Inferior parietal cortex (tissue), 1 donor: ENCODE results near the gene TMC4.
A peak's percentile ranks its signal among the peaks of the same experiment; 100 is the strongest.
"Not testable (repeated sequence)": the region's sequence is repeated elsewhere in the genome, so short reads cannot be mapped to it uniquely, and the experiment has no call there.

Experiments
- DNase-seq: peaks from one replicate; pipeline ENCODE4 v3.0.0-alpha.2; 2016; ENCODE audit errors: extremely low spot score

TMC4 gene

GRCh38 chr19:54204767-54205468 is 32.0 kb upstream of the TMC4 start:
- DNase-seq = no peak

DNA sequence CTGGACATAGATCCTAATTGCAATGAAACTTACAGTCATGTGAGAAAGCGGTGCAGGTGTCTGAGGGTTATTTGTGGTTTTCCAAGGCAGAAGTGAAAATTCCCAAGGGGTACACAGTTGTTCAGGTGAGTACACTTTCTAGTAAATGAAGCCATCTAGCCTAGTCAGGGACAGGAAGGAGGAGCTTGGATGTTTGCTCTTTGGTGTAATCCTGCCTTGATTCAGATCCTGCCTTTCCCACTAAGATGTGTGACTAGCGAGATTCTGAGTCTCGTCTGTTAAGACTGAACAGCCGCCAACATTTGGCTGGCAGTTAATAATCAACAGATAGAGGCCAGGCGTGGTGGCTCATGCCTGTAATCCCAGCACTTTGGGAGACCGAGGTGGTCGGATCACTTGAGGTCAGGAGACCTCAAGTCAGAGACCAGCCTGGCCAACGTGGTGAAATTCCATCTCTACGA is 30.2 kb upstream of the TMC4 start:
- no peak for DNase-seq

DNA sequence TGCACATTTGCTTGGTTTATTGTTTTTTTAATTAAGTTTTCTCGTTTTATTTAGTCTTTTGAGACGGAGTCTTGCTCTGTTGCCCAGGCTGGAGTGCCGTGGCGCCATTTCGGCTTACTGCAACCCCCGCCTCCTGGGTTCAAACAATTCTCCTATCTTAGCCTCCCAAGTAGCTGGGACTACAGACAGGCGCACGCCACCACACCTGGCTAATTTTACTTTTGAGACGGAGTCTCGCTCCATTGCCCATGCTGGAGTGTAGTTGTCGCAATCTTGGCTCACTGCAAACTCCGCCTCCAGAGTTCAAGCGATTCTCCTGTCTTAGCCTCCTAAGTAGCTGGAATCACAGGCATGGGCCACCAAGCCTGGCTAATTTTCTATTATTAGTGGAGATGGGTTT is 29.0 kb upstream of the TMC4 start:
- no peak for DNase-seq

- no peak for DNase-seq
These were observed 28.3 kb upstream of the TMC4 start for GRCh38 chr19:54201172-54201701.

DNA sequence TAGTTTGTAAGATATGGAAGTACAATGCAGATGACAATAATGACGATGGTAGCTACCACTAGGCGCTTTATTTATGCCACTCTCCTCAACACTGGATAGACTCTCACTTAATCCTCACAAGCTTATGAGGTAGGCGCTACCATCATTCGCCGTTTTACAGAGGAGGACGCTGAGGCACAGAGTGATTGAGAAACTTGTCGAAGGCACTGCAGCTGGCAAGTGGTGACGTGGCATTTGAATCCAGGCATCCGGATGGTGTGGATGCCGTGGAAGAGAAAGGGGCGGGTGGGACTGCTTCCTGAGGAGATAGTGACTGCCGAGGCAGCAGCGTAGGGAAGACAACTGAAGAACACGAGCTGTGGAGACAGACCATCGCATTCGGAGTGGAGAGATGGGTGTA is 26.4 kb upstream of the TMC4 start:
- no peak for DNase-seq

- DNase-seq = no peak
These were observed 24.2 kb upstream of the TMC4 start for GRCh38 chr19:54197121-54197520.

- DNase-seq = no peak
These were observed 23.6 kb upstream of the TMC4 start for GRCh38 chr19:54196536-54196935.

DNA sequence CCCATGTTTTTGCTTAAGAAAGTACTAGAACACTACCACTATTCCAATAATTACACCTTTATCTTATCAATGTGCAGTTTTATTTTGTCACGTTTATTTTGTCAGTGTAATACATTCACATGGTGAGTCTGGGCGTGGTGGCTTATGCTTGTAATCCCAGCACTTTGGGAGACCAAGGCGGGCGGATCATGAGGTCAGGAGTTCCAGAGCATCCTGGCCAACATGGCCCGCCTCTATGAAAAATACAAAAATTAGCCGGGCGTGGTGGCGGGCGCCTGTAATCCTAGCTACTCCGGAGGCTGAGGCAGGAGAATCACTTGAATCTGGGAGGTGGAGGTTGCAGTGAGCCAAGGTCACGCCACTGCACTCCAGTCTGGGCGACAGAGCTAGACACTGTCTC is 21.5 kb upstream of the TMC4 start:
- not testable (repeated sequence) for DNase-seq

DNA sequence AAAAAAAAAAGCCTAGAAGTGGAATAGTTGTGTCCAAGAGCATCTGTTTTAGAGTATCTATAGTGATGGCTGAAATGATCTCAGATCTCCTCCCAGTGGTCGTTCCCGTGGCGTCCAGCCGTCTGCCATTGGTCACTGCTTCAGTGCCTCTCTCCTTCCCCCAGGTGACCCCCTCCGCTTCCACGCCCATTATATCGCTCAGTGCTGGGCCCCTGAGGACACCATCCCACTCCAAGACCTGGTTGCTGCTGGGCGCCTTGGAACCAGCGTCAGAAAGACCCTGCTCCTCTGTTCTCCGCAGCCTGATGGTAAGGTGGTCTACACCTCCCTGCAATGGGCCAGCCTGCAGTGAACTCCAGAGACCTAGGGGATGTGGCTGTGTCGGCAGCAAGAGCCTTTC is 20.1 kb upstream of the TMC4 start:
- no peak for DNase-seq

DNA sequence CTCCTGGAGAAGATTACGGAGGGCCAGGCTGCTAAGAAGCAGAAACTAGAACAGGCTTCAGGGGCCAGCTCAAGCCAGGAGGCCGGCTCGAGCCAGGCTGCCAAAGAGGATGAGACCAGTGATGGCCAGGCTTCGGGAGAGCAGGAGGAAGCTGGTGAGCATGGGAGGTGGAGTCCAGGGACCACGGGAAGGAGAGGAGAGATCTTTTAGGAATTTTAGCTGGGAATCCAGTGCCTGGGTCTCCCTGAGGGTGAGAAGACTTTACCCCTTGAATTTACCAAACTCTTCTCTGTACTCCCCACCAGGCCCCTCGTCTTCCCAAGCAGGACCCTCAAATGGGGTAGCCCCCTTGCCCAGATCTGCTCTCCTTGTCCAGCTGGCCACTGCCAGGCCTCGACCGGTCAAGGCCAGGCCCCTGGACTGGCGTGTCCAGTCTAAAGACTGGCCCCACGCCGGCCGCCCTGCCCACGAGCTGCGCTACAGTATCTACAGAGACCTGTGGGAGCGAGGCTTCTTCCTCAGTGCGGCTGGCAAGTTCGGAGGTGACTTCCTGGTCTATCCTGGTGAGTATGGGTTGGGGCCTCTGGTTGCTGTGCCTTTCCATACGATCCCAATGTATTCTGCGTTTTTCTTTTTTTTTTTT is 19.0 kb upstream of the TMC4 start:
- no peak for DNase-seq

DNA sequence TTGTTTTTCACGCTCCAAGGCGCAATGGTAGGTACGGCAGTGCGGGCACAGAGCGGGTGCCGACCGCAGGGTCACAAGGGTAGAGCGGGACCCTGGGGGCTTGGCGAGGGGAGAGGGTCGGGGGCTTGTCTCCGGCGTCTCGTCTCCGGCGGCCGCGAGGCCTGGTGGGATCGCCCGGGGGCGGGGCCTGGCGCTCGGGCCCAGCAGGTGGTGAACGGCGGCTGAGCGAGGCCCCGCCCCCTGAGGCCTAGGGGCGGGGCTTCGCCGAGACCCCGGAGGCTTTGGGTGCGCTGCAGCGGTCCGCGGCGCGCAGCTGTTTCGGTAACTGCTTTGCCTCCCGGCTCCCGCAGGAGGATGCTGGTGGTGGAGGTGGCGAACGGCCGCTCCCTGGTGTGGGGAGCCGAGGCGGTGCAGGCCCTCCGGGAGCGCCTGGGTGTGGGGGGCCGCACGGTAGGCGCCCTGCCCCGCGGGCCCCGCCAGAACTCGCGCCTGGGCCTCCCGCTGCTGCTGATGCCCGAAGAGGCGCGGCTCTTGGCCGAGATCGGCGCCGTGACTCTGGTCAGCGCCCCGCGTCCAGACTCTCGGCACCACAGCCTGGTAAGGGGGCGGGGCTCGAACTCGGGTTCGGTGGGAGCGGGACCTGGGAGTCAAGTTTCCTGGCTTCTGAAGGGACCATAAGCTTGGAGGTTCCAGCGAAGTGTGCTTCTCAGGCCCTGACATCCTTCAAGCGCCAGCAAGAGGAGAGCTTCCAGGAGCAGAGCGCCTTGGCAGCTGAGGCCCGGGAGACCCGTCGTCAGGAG is 18.3 kb upstream of the TMC4 start, which contains the start of gene TSEN34:
Gene TSEN34, plus strand, starts transcription at position 298 of the 800 bp plus-strand sequence. Its CDS starts 57 bp downstream, at position 355.
- peak; percentile 72 for DNase-seq

DNA sequence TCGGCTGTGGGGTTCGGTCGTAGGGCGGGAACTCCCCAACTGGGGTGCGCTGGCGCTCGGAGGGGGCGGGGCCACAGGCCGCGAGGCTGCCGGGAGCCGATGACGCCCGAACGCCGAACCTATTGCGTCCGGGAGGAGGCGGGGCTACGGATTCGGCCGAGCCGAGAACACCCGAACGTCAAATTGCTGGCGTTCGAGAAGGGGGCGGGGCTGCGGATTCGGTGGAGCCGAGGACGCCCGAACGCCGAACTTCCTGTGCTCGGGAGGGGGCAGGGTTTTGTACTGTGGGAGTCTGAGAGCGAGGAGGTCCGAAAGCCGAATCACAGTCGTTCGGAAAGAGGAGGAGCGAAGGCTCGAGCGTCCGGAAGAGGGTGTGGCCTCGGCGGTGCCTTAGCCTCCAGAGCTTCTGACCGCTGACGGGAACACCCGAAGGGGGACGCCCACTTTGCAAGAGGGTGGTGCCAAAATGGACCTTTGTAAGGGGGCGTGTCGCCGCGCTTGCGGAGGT is 17.6 kb upstream of the TMC4 start:
- peak; percentile 98 for DNase-seq

- peak; percentile 100 for DNase-seq
These were observed 17.0 kb upstream of the TMC4 start for GRCh38 chr19:54189735-54190502.

DNA sequence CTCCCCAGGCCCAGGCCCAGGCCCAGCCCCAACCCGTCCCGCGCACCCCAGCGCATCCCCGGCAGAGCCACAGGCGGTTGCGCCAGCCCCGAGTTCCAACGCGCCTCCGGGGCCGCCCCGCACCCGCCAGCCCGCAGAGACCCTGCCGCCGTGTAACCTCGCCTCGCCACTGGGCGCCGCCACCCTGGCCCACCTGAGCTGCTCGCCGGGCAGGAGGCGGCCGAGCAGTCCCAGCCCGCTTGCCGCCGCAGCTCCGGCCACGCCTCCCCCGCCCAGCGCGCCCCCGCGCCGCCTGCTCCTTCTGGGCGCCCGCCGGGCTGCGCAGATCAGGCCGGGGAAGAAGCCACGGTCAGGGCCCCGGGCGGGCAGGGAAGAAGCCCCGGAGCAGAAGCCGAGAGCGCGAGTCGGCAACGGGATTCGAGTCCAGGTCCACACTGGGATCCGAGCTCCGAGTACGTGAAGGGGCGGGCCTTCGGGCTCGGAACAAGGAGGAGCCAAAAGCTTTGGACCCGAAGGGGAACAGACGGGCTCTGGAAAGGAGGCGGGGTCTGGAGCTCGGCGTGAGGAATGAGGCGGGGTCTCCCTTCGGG is 16.3 kb upstream of the TMC4 start, which contains the start of gene MBOAT7:
Gene MBOAT7, minus strand, starts transcription at position 436 of the 590 bp plus-strand sequence. CDS start 1,072 bp downstream, outside the sequence.
- no peak for DNase-seq

DNA sequence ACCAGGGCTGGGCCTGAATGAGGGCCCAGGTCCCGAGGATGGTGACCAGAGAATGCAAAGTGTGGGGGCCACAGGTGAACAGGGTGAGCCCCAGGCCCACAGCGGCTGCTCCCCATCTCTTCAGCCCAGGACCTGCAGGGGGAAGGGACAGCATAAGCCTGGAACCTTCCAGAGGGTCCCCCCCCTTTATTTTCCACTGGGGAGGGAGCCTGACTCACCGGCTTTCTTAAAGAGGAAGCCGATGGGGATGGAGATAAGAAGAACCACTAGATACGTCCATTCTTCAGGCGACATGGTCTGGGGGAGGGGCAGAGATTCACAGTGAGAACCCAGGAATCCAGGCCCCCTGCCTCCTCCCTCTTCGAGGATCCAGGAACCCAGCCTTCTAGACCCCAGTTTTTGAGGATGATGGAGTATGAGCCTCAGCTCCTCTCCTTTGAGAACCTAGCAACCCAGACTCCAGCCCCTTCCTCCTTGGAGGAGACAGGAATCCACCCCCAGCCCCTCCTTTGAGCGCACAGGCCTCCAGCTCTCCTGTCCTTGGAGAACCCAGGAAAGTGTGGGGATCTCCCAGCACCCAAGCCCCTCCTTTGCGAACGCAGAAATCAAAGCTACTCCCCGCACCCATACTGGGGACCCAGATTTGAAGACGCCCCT is 15.4 kb upstream of the TMC4 start:
- DNase-seq = peak; percentile 39

- DNase-seq = no peak
These were observed 14.0 kb upstream of the TMC4 start for GRCh38 chr19:54186934-54187381.

- no peak for DNase-seq
These were observed 13.4 kb upstream of the TMC4 start for GRCh38 chr19:54186351-54186750.

GRCh38 chr19:54183431-54183830 is 10.5 kb upstream of the TMC4 start:
- no peak for DNase-seq

- not testable (repeated sequence) for DNase-seq
These were observed 8.9 kb upstream of the TMC4 start for GRCh38 chr19:54181894-54182293.

GRCh38 chr19:54180691-54181091 is 7.7 kb upstream of the TMC4 start:
- DNase-seq = no peak
